A549 (cell line): ENCODE measurements around the gene DTX1. TPM values are rescaled to one million over a fixed set of nuclear protein-coding genes. Genes with fewer than 3 reads are reported as not detected.

Experiments used
- ATAC-seq, 2 experiments: fragments of 200-7000 bp in 1 of 2; fragments of >200 bp in 1 of 2; cut with Nextera tagmentation in 1 of 2; cut with Tn5 transposase in 1 of 2; 3 replicates each; pipeline versions ENCODE4 v1.8.0 to v1.9.1; 2018 to 2020; ENCODE audit warnings: mild to moderate bottlenecking in 1 of 2, moderate library complexity in 1 of 2
- CTCF ChIA-PET: fragments of 300-600 bp; sonication (Branson Sonifier 250); formaldehyde crosslinking; extraction: SDS; loops from one replicate; lab custom pipeline; 2021; ENCODE audit warnings: antibody characterized with exemption, inconsistent platforms; lab: Yijun Ruan, JAX
- POLR2A ChIA-PET: fragments of 350-600 bp; formaldehyde crosslinking; extraction: SDS; loops from one replicate; lab custom pipeline; 2021; ENCODE audit warnings: antibody characterized with exemption, inconsistent platforms; lab: Yijun Ruan, JAX
- DNase-seq, 2 experiments: peaks; one replicate each; pipeline versions ENCODE4 v3.0.0 to v3.0.0-alpha.2; 2011 to 2016; ENCODE audit warnings: low read depth in 1 of 2, low spot score in 1 of 2
- FAIRE-seq: peaks from 2 replicates; lab custom pipeline; 2011; peaks lifted over from hg19 to GRCh38; lab: Jason Lieb, UNC
- H3K27ac ChIP-seq, 2 experiments: fragments of >200 bp; sonication (Bioruptor Twin); formaldehyde crosslinking; 3 replicates each; pipeline ENCODE4 v1.5.1; 2016 to 2017
- H3K4me1 ChIP-seq: fragments of >200 bp; sonication (Bioruptor Twin); formaldehyde crosslinking; 3 replicates; pipeline ENCODE4 v1.6.1; 2016
- H3K4me2 ChIP-seq: fragments of >200 bp; sonication (Bioruptor Twin); formaldehyde crosslinking; 3 replicates; pipeline ENCODE4 v1.6.1; 2016
- H3K4me3 ChIP-seq: fragments of >200 bp; sonication (Bioruptor Twin); formaldehyde crosslinking; 3 replicates; pipeline ENCODE4 v1.5.1; 2016
- H3K9me3 ChIP-seq: fragments of >200 bp; sonication (Bioruptor Twin); formaldehyde crosslinking; 3 replicates; pipeline ENCODE4 v1.6.1; 2016
- BHLHE40 ChIP-seq: IDR thresholded peaks from 2 replicates; pipeline ENCODE4 v1.6.1; 2012; ENCODE audit warnings: low read depth, low read length, inconsistent platforms
- CEBPB ChIP-seq, 2 experiments: fragments of >200 bp in 1 of 2; sonication (Bioruptor Twin) in 1 of 2; formaldehyde crosslinking in 1 of 2; IDR thresholded peaks; 2 replicates each; pipeline ENCODE4 v1.6.1; 2012 to 2016
- CHD4 ChIP-seq: fragments of 200-600 bp; sonication (generic); IDR thresholded peaks from 2 replicates; pipeline ENCODE4 v1.6.1; 2016; ENCODE audit warnings: antibody characterized with exemption, mild to moderate bottlenecking, borderline replicate concordance
- EHMT2 ChIP-seq: fragments of 200-600 bp; sonication (generic); IDR thresholded peaks from 2 replicates; pipeline ENCODE4 v1.6.1; 2016; ENCODE audit warnings: antibody characterized with exemption, low read depth, mild to moderate bottlenecking, moderate library complexity
- ESRRA ChIP-seq: fragments of 150-350 bp; IDR thresholded peaks from 2 replicates; pipeline ENCODE4 v1.6.1; 2014; ENCODE audit warnings: mild to moderate bottlenecking, low read length, borderline replicate concordance
- FOXS1 ChIP-seq: fragments of 250-450 bp; sonication (Bioruptor Pico); IDR thresholded peaks from 2 replicates; pipeline ENCODE4 v1.5.0; 2020; ENCODE audit warnings: mild to moderate bottlenecking, moderate library complexity
- HOXB13 ChIP-seq: fragments of 250-450 bp; sonication (Bioruptor Pico); IDR thresholded peaks from 2 replicates; pipeline ENCODE4 v1.5.0; 2020; ENCODE audit warnings: low read depth, mild to moderate bottlenecking, moderate library complexity
- HOXB5 ChIP-seq: fragments of 250-450 bp; sonication (Bioruptor Pico); IDR thresholded peaks from 2 replicates; pipeline ENCODE4 v1.5.0; 2020; ENCODE audit warnings: mild to moderate bottlenecking, moderate library complexity
- JUNB ChIP-seq: fragments of >200 bp; sonication (Bioruptor Twin); formaldehyde crosslinking; IDR thresholded peaks from 2 replicates; pipeline ENCODE4 v1.6.1; 2016
- KDM1A ChIP-seq: fragments of 200-600 bp; sonication (generic); IDR thresholded peaks from 2 replicates; pipeline ENCODE4 v1.6.1; 2016; ENCODE audit warnings: low read depth, mild to moderate bottlenecking
- MAZ ChIP-seq: fragments of 150-350 bp; IDR thresholded peaks from 2 replicates; pipeline ENCODE4 v1.6.1; 2014; ENCODE audit warnings: antibody characterized with exemption, low read depth, low read length, borderline replicate concordance
- NFE2L2 ChIP-seq: fragments of 150-350 bp; conservative IDR thresholded peaks from 2 replicates; pipeline ENCODE4 v1.6.1; 2014; ENCODE audit warnings: low read length
- NPAS2 ChIP-seq: fragments of 250-450 bp; sonication (Bioruptor Pico); IDR thresholded peaks from 2 replicates; pipeline ENCODE4 v1.8.0; 2022; ENCODE audit warnings: mild to moderate bottlenecking, moderate library complexity, borderline replicate concordance
- NR3C1 ChIP-seq: fragments of >200 bp; sonication (Bioruptor Twin); formaldehyde crosslinking; IDR thresholded peaks from 3 replicates; pipeline ENCODE4 v1.6.1; 2017
- RAD21 ChIP-seq, 2 experiments: fragments of >200 bp in 1 of 2; sonication (Bioruptor Twin) in 1 of 2; formaldehyde crosslinking in 1 of 2; IDR thresholded peaks in 1 of 2; conservative IDR thresholded peaks in 1 of 2; 2 replicates in 1 of 2; 3 replicates in 1 of 2; pipeline ENCODE4 v1.6.1; 2012 to 2018; ENCODE audit warnings: inconsistent platforms in 1 of 2
- SMC3 ChIP-seq: fragments of >200 bp; sonication (Bioruptor Twin); formaldehyde crosslinking; IDR thresholded peaks from 3 replicates; pipeline ENCODE4 v1.6.1; 2018; ENCODE audit warnings: inconsistent platforms
- SREBF2 ChIP-seq: fragments of 450-650 bp; IDR thresholded peaks from 2 replicates; pipeline ENCODE4 v1.6.1; 2014; ENCODE audit warnings: mild to moderate bottlenecking, moderate library complexity
- TFCP2L1 ChIP-seq: fragments of 250-450 bp; sonication (Bioruptor Pico); IDR thresholded peaks from 2 replicates; pipeline ENCODE4 v1.5.0; 2021; ENCODE audit warnings: mild to moderate bottlenecking
- ZSCAN20 ChIP-seq: fragments of 250-450 bp; sonication (Bioruptor Pico); IDR thresholded peaks from 2 replicates; pipeline ENCODE4 v1.8.0; 2022; ENCODE audit warnings: mild to moderate bottlenecking, moderate library complexity
- WGBS: methylation state at CpG from one replicate; pipeline ENCODE4 v1.1.6; 2017; ENCODE audit errors: missing lambda C conversion rate; 5-methylcytosine and 5-hydroxymethylcytosine counted together
- polyA plus RNA-seq, 4 experiments: library from polyadenylated mRNA; depleted of rRNA in 3 of 4; stranded (reverse); fragments of >200 nt; fragmentation: RNase III in 1 of 4; extraction: RNeasy Plus Mini Kit Qiagen cat#74134 plus additional on column Dnase treatment in 1 of 4; gene quantifications; 2 replicates in 3 of 4; 3 replicates in 1 of 4; pipeline ENCODE4 v1.2.3, GENCODE V29; 2011 to 2017
- TF ChIP-seq, protein P1 (sequence below): fragments of 250-450 bp; sonication (Bioruptor Pico); IDR thresholded peaks from 2 replicates; pipeline ENCODE4 v1.5.0; 2021; ENCODE audit warnings: mild to moderate bottlenecking, moderate library complexity, borderline replicate concordance
- TF ChIP-seq, protein P2 (sequence below): fragments of 250-450 bp; sonication (Bioruptor Pico); IDR thresholded peaks from 2 replicates; pipeline ENCODE4 v1.5.0; 2020; ENCODE audit warnings: low read depth, mild to moderate bottlenecking, moderate library complexity
- TF ChIP-seq, protein P3 (sequence below): fragments of 200-600 bp; sonication (generic); IDR thresholded peaks from 2 replicates; pipeline ENCODE4 v1.6.1; 2016; ENCODE audit warnings: antibody characterized with exemption, mild to moderate bottlenecking, moderate library complexity
- TF ChIP-seq, protein P4 (sequence below): IDR thresholded peaks from 2 replicates; pipeline ENCODE4 v1.6.1; 2012; ENCODE audit warnings: low read depth, borderline replicate concordance
- TF ChIP-seq, protein P5 (sequence below): fragments of >200 bp; sonication (Bioruptor Twin); formaldehyde crosslinking; IDR thresholded peaks from 2 replicates; pipeline ENCODE4 v1.6.1; 2016

DTX1 gene
- polyA plus RNA-seq, 2 of the 4 experiments (the other 2 are of a cell fraction), result 0.28 to 0.37 TPM

DNA sequence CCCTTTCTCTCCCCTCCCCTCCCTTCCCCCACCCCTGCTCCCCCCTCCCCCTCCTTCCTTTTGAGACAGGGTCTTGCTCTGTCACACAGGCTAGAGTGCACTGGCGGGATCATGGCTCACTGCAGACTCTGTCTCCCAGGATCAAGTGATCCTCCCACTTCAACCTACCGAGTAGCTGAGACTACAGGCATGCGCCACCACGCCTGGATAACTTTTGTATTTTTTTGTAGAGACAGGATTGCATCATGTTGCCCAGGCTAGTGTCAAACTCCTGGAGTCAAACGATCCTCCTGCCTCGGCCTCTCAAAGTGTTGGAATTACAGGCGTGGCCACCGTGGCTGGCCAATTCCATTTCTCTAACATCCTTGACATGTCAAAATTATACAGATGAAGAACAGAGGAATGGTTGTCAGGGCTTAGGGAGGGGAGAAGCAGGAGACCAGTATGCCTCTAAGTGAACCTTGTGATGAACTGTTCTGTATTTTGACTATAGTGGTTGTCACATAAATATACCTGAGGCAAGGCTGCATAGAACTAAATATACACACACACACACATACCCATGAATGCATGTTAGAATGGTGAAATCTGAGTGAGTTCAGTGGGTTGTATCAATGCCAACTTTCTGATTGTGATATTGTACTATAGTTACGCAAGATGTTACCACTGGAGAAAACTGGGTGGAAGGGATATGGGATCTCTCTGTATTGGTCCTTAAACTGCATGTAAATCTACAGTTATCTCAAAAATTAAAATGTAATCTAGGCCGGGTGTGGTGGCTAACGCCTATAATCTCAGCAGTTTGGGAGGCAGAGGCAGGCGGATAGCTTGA is 89.4 kb downstream of the DTX1 start:
- ATAC-seq, result no peak
- FAIRE-seq, result no peak
- H3K4me2 ChIP-seq, result no peak overlapping the region
- no peak overlapping the region for H3K4me3 ChIP-seq
- POLR2A ChIA-PET, result no interaction called here
- no peak for TF ChIP-seq ZSCAN20 (CRISPR knock-in tag)
- no peak for TF ChIP-seq NPAS2 (CRISPR knock-in tag)
- TF ChIP-seq JUNB, result no peak
- TF ChIP-seq, protein P1, sequence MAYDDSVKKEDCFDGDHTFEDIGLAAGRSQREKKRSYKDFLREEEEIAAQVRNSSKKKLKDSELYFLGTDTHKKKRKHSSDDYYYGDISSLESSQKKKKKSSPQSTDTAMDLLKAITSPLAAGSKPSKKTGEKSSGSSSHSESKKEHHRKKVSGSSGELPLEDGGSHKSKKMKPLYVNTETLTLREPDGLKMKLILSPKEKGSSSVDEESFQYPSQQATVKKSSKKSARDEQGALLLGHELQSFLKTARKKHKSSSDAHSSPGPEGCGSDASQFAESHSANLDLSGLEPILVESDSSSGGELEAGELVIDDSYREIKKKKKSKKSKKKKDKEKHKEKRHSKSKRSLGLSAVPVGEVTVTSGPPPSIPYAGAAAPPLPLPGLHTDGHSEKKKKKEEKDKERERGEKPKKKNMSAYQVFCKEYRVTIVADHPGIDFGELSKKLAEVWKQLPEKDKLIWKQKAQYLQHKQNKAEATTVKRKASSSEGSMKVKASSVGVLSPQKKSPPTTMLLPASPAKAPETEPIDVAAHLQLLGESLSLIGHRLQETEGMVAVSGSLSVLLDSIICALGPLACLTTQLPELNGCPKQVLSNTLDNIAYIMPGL (CRISPR knock-in tag), result no peak
- no peak for TF ChIP-seq MAZ
- TF ChIP-seq TFCP2L1 (CRISPR knock-in tag), result no peak
- TF ChIP-seq BHLHE40, result no peak
- TF ChIP-seq CHD4, result no peak
- TF ChIP-seq, protein P2, sequence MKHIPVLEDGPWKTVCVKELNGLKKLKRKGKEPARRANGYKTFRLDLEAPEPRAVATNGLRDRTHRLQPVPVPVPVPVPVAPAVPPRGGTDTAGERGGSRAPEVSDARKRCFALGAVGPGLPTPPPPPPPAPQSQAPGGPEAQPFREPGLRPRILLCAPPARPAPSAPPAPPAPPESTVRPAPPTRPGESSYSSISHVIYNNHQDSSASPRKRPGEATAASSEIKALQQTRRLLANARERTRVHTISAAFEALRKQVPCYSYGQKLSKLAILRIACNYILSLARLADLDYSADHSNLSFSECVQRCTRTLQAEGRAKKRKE, result no peak
- no peak for TF ChIP-seq HOXB13 (CRISPR knock-in tag)
- TF ChIP-seq, protein P3, sequence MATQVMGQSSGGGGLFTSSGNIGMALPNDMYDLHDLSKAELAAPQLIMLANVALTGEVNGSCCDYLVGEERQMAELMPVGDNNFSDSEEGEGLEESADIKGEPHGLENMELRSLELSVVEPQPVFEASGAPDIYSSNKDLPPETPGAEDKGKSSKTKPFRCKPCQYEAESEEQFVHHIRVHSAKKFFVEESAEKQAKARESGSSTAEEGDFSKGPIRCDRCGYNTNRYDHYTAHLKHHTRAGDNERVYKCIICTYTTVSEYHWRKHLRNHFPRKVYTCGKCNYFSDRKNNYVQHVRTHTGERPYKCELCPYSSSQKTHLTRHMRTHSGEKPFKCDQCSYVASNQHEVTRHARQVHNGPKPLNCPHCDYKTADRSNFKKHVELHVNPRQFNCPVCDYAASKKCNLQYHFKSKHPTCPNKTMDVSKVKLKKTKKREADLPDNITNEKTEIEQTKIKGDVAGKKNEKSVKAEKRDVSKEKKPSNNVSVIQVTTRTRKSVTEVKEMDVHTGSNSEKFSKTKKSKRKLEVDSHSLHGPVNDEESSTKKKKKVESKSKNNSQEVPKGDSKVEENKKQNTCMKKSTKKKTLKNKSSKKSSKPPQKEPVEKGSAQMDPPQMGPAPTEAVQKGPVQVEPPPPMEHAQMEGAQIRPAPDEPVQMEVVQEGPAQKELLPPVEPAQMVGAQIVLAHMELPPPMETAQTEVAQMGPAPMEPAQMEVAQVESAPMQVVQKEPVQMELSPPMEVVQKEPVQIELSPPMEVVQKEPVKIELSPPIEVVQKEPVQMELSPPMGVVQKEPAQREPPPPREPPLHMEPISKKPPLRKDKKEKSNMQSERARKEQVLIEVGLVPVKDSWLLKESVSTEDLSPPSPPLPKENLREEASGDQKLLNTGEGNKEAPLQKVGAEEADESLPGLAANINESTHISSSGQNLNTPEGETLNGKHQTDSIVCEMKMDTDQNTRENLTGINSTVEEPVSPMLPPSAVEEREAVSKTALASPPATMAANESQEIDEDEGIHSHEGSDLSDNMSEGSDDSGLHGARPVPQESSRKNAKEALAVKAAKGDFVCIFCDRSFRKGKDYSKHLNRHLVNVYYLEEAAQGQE, result no peak
- TF ChIP-seq ESRRA, result no peak
- TF ChIP-seq, protein P4, sequence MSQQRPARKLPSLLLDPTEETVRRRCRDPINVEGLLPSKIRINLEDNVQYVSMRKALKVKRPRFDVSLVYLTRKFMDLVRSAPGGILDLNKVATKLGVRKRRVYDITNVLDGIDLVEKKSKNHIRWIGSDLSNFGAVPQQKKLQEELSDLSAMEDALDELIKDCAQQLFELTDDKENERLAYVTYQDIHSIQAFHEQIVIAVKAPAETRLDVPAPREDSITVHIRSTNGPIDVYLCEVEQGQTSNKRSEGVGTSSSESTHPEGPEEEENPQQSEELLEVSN, result no peak
- peaks cover 9% of the 10 kb centered on the region; the same call in 2 of the 3 replicates for H3K9me3 ChIP-seq
- no peak overlapping the region for H3K27ac ChIP-seq
- 72% methylated on average over 12 of the region's 12 CpGs for WGBS
- no peak for DNase-seq
- H3K4me1 ChIP-seq, result peaks cover 6% of the 10 kb centered on the region; the same call in 1 of the 3 replicates
- CTCF ChIA-PET, result interaction anchor here (1.2 to 2.8 kb wide), 2 partner anchors 10 to 28 kb away, joined by 5 to 14 read pairs; partner anchors contain the start of gene RASAL1

DNA sequence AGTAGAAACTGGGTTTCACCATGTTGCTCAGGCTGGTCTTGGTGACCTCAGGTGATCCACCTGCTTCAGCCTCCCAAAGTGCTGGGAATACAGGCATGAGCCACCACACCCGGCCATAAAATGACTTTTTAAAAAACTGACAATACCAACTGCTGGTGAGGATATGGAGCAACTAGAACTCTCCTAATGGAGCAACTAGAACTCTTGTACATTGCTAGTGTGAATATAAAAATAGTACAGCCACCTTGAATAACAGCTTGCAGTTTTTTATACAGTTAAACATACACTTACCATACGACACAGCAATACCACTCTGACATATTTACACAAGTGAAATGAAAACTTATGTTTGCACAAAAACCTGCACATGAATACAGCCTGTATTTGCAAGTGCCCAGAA is 90.5 kb downstream of the DTX1 start:
- CTCF ChIA-PET, result interaction anchor here (1.2 to 2.8 kb wide), 2 partner anchors 11 to 98 kb away, joined by 3 to 14 read pairs; partner anchors contain the start of gene RASAL1
- no peak for ATAC-seq
- Histone ChIP-seq H3K9me3 (peaks cover 9% of the 10 kb centered on the region; the same call in 2 of the 3 replicates), H3K4me2 (no peak overlapping the region), H3K4me3 (no peak overlapping the region), H3K27ac (no peak overlapping the region), H3K4me1 (peaks cover 6% of the 10 kb centered on the region; the same call in 1 of the 3 replicates)
- DNase-seq, result no peak
- POLR2A ChIA-PET, result no interaction called here
- FAIRE-seq, result no peak
- WGBS, result 47% methylated on average over 2 of the region's 2 CpGs
- TF ChIP-seq SMC3 (no peak), JUNB (no peak), RAD21 (conservative IDR thresholded peaks at IDR 0.05 in 1 of 2, IDR thresholded peaks at IDR 0.05 in 1 of 2) (no peak), FOXS1 (no peak), CEBPB (IDR thresholded peaks at IDR 0.05) (no peak), SREBF2 (no peak), NR3C1 (no peak), ESRRA (no peak), HOXB5 (no peak), KDM1A (no peak), NPAS2 (CRISPR knock-in tag) (no peak), NFE2L2 (no peak), MAZ (no peak), EHMT2 (no peak)
- TF ChIP-seq, protein P3, result no peak
- TF ChIP-seq, protein P5, sequence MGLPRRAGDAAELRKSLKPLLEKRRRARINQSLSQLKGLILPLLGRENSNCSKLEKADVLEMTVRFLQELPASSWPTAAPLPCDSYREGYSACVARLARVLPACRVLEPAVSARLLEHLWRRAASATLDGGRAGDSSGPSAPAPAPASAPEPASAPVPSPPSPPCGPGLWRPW, result no peak
